Neural cell (in vitro differentiated cells): ENCODE data around the gene PIAS1.

Experiments used
- CTCF ChIP-seq: fragments of 450-650 bp; IDR thresholded peaks from 2 replicates; pipeline ENCODE4 v1.5.1; 2014; ENCODE audit warnings: antibody characterized with exemption, mild to moderate bottlenecking, moderate library complexity; ENCODE audit not compliant: poor library complexity, severe bottlenecking
- EZH2 ChIP-seq: fragments of 200-600, 300-800 bp; shearing (Covaris generic), sonication (generic); IDR thresholded peaks from 2 replicates; pipeline ENCODE4 v1.6.1; 2014; ENCODE audit warnings: antibody characterized with exemption, low read length, borderline replicate concordance, mild to moderate bottlenecking; ENCODE audit not compliant: insufficient read depth, poor library complexity, severe bottlenecking
- POLR2AphosphoS5 ChIP-seq: IDR thresholded peaks from 2 replicates; pipeline ENCODE4 v1.6.1; 2012
- RAD21 ChIP-seq: fragments of 450-650 bp; conservative IDR thresholded peaks from 2 replicates; pipeline ENCODE4 v1.6.1; 2014; ENCODE audit warnings: antibody characterized with exemption, mild to moderate bottlenecking, moderate library complexity
- SMC3 ChIP-seq: fragments of 450-650 bp; conservative IDR thresholded peaks from 2 replicates; pipeline ENCODE4 v1.6.1; 2014; ENCODE audit warnings: antibody characterized with exemption, mild to moderate bottlenecking, moderate library complexity; ENCODE audit not compliant: poor library complexity

- TF ChIP-seq CTCF (no peak), EZH2 (no peak), RAD21 (no peak), POLR2AphosphoS5 (no peak), SMC3 (no peak)
Observed at GRCh38 chr15:68210409-68210756, 156.3 kb downstream of the PIAS1 start.
